CD4-positive, alpha-beta T cell treated with Interferon gamma for 1 hour (primary cell): Measurements from ENCODE around the gene CEP68.
A peak's percentile ranks its signal among the peaks of the same experiment; 100 is the strongest.

Experiments used
- DNase-seq: peaks from one replicate; pipeline ENCODE4 v3.0.0-alpha.2; 2020

CEP68 gene

GRCh38 chr2:65059071-65059470 is 2.9 kb downstream of the CEP68 start:
- DNase-seq: no peak

- DNase-seq: no peak
Measured at GRCh38 chr2:65061146-65061909, 5.1 kb downstream of the CEP68 start.

DNA sequence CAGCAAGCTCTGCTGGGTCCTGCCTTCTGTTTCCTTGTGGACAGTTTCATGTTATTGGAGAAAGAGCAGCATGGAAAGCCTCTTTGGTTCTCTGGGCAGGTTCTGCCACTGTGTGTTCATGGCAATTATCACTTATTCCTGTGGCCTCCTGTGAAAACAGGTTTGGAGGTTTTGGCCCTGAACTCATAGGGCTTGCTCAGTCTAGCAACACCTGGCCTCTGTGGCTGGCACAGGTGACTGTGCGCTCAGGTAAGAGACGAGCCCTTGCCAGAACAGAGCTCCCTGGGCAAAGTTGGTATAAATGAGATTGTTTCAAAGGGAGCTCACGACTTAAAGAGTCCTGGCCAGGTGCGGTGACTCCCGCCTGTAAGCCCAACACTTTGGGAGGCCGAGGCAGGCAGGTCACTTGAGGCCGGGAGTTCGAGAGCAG is 5.7 kb downstream of the CEP68 start:
- no peak for DNase-seq

GRCh38 chr2:65062843-65063825 is 6.9 kb downstream of the CEP68 start:
- DNase-seq: no peak

DNA sequence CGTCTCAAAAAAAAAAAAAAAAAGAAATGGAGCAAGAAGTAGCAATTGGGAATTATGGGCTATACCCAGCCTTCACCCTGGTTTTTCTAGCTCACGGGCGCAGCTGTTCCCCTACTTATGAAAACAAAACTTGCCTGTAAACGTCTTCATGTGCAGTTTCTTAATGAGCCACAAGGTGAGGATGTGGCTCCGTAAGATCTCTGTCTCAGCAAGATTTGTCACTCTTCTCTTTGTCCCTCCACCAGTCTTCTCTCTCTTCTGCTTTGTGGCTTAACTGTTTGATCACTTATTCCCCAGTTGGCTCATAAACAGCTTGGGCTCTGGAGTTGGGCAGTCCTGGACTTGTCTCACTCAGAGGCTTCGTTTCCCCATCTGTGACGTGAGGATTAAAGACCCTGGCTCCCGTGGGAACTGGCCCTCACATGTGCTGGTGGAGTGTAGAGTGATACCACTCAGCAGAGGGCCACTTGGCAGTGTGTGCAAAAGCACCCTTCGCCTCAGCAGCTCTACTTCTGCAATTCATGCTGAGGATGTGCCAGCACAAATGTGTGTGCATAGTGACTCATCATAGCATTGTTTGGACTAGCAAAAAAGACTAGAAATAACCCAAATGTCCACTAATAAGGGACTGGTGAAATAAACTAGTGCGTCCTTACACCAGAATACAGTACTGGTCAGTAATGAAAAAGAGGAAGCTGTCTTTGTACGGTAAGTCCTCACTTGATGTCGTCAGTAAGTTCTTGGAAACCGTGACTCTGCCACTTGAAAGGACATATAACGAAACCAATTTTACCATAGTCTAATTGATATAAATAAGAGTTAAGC is 8.7 kb downstream of the CEP68 start:
- peak; percentile 77 for DNase-seq

DNA sequence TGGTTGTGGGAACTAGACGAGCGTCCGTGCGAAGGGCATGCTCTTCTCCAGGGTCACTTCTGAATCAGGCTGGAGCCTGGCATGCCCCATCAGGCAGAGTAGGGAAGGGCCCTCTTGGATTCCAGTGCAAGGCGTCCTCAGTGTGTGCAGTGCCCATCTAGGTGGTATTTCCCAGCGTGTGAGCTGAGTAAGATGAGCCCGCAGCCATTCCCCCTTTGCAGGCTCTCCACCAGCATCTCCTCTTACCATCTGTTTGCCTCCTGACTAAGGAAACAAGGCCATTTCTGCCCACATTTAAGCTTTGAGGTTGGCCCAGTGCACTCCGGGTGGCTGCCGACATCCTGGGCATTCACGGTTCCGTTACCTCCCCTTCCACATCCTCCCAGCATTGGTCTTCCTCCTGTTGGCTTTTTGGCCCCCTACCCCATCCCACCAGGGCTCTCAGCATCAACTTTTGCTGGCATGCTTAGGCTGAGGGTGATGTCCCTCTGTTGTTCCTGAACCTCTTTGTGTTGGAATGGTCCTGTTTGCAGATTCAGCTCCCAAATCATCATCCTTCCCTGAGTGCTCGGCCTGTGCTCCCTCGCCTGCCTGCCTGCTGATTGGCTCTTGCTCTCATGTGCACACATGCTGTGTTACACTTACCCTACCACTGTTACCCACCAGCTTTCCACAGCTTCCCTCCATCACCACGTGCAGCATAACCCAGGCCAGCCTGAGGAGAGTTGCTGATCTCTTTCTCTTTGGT is 11.8 kb downstream of the CEP68 start:
- DNase-seq: no peak

DNA sequence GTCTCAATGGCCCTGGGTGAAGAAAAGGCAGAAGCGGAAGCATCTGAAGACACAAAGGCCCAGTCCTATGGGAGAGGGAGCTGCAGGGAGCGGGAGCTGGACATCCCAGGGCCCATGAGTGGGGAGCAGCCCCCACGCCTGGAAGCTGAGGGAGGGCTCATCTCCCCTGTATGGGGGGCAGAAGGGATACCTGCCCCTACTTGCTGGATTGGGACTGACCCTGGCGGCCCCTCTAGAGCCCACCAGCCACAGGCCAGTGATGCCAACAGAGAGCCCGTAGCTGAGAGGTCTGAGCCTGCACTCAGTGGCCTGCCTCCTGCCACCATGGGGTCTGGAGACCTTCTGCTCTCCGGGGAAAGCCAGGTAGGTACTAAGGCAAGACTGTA is 13.2 kb downstream of the CEP68 start:
- no peak for DNase-seq

DNA sequence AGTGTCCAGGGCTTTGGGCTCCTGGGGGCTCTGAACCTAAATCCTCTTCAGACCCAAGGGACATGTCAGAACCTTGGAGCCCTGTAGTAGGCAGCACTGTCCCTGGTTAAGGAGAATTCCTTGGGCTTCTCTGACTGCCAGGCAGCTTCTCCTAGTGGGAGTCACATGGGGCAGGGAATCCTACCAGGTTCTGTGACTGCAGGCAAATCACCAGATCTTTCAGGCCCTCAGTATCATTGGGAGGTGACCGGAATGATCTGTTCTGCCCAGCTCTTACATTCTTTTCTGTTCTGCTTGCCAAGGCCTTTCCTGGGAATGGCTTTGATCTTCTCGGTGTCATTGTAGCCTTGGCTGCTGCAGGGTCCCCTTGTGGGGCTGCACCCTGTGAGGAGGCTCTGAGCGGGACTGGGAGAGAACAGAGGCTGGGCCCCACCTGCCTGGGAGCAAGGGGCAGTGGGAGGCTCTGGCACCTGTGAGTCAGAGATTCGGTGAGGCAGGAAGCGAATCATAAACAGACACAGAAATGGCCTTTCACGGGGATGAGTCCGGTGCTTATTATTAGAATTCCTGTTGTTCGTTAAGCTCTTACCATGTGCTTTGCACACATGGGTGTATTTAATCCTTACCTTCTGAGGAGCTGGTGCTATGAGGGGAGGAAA is 14.1 kb downstream of the CEP68 start:
- DNase-seq: no peak

GRCh38 chr2:65070856-65071255 is 14.6 kb downstream of the CEP68 start:
- no peak for DNase-seq

DNA sequence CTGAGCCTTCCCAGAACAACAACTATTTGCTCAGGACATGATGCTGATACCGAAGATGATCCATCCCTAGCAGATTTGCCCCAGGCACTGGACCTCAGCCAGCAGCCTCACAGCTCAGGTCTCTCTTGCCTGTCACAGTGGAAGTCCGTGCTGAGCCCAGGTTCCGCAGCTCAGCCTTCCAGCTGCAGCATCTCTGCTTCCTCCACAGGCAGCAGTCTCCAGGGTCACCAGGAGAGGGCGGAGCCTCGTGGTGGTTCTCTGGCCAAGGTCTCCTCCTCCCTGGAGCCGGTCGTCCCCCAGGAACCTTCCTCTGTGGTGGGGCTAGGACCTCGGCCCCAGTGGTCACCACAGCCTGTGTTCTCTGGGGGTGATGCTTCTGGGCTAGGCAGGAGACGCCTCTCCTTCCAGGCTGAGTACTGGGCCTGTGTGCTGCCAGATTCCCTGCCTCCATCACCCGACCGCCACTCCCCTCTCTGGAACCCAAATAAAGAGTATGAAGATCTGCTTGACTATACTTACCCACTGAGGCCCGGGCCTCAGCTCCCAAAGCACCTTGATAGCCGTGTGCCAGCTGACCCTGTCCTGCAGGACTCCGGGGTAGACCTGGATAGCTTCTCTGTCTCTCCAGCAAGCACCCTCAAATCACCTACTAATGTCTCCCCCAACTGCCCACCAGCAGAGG is 15.4 kb downstream of the CEP68 start:
- no peak for DNase-seq

- no peak for DNase-seq
Measured at GRCh38 chr2:65072181-65072970, 16.2 kb downstream of the CEP68 start.

DNA sequence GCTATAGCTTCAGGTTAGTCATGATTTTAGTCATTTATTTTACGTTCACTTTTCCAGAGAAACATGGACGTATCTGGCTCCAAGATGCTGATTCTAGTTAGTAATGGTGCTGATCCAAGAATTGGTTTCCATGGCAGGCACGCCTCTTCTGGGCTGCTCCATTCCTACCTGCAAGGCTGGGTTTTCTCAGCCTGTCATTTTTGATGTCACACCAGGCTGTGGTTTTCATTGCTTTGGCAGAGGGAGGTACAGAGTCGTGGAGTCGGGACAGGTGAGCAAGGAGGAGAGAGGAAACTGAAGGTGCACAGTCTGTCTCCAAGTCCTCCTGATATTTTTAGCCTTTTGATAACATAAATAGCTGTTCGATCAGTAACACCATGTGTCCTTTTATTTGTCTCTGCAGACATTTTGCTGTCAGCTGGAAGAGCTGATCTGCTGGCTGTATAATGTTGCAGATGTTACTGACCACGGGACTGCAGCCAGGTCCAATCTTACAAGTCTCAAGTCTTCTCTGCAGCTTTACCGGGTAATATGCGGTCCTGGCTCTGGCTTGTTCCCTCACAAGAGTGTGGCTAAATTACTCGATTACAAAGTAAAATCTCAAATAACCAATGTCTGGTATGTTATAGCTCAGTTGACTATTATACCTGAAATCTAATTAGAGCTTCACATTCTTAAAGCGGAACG is 17.8 kb downstream of the CEP68 start:
- DNase-seq: no peak

GRCh38 chr2:65075176-65075575 is 19.0 kb downstream of the CEP68 start:
- DNase-seq: no peak

DNA sequence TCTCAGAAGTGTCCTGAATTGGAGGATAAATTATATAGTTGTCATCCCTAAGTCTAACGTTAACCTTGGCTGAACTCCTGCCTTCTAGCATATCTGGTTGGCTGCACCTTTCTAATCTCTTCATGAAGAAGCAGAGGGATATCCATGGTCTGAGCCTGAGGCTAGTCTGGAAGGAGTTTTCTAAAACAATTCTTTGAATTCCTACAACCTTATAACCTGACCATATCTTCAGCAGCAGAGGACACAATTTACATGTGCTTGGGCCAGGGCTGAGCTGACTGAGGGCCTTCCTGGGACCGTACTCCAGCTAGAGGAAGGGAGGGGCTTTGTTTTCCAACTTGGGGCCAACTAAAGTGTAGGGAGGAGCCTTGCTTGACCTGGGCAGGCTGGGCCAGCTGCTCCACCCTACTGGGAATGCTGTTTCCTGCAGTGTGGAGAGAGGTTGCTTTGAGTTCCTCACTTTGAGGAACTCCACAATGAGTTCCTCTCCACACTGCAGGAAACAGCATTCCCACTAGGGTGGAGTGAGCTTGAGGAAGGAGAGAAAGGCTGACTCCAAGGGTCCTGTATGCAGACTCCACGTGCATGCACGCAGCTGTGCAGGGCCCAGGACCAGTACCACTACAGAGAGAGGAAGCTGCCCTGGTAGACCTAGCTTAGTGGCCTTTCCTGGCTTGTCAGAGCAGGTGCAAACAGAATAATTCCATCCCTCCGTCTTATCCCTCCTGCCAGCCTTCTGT is 19.6 kb downstream of the CEP68 start:
- no peak for DNase-seq

- DNase-seq: no peak
Measured at GRCh38 chr2:65076345-65076710, 20.1 kb downstream of the CEP68 start.

DNA sequence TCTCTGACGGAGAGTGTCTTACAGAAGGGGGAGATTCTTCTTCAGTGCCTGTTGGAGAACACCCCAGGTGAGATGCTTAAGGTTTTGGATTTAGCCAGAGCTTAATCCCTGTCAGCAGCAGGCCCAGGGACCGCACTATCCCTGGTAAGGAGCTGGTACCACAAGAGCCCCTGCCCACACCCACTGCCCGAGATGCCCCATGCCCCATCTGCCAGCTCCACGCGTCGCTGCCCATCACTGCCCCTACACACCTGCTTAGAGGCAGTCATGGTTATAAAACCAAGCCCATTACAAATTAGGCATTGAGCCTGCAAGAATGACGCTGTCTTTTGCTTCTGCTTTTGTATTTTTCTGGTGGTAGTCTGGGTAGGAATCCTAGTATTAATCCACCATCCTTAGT is 21.7 kb downstream of the CEP68 start:
- DNase-seq: no peak

DNA sequence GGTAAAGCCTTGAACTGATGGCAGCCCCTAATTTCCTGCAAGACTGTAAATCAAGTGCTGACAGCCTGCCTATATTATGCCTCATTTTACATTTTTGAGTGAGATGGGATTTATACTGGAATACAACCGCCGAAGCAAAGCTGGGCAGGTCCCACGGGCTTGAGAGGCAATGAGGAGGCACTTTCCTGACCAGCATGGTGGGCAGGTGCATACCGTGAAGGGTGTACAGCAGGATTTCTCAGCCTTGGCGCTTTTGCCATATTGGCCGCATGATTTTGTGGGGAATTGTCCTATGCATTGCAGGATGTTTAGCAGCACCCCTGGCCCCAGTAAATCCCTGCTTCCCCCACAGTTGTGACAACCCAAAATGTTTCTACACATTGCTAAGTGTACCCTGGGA is 22.8 kb downstream of the CEP68 start:
- no peak for DNase-seq

DNA sequence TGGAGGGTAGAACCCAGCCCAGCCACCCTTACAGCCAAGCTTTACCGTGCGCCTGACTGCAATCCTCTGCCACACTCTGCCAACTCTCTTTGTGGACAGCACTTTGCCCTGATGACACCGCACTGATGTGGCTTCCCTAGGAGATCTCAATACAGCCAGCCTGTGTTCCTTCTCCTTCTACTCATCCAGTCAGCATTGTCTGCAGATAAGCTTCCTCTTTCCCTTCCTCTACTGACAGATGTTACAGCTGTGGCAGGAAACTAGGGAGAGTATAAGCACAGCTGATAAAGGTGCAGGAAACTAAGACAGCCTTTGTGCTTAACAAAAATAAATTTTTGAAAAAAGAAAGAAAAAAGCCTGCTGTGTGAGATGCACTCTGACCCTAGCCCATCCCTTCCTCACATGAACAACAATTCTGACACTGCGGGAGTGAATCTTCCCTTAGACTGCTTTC is 25.0 kb downstream of the CEP68 start:
- DNase-seq: no peak

- no peak for DNase-seq
Measured at GRCh38 chr2:65085148-65085547, 28.9 kb downstream of the CEP68 start.
